Calu3 (cell line): Measurements from ENCODE around the gene TANC1. TPM values are rescaled to one million over a fixed set of nuclear protein-coding genes. Genes with fewer than 3 reads are reported as not detected.

Experiments
- BruUV-seq: library from RNA; stranded (reverse); fragments of 400-500 nt; replicated peaks from 2 replicates; lab custom pipeline; 2021; lab: Mats Ljungman, UMichigan
- CTCF ChIA-PET: fragments of 300-600 bp; sonication (Branson Sonifier 250); formaldehyde crosslinking; loops from one replicate; lab custom pipeline; 2022; ENCODE audit warnings: antibody characterized with exemption; lab: Charles Lee
- DNase-seq: peaks from one replicate; pipeline ENCODE4 v3.0.0; 2022
- H3K27ac Mint-ChIP-seq: one replicate; pipeline ENCODE4 v1.8.0; 2022; ENCODE audit warnings: mixed read lengths; ENCODE audit not compliant: unreplicated experiment
- H3K27me3 Mint-ChIP-seq: one replicate; pipeline ENCODE4 v1.8.0; 2022; ENCODE audit warnings: mixed read lengths; ENCODE audit not compliant: unreplicated experiment
- H3K36me3 Mint-ChIP-seq: one replicate; pipeline ENCODE4 v1.8.0; 2022; ENCODE audit warnings: mild to moderate bottlenecking, moderate library complexity, mixed read lengths; ENCODE audit not compliant: insufficient read depth, unreplicated experiment
- H3K4me1 Mint-ChIP-seq: one replicate; pipeline ENCODE4 v1.8.0; 2022; ENCODE audit warnings: mild to moderate bottlenecking, low read depth, mixed read lengths; ENCODE audit not compliant: unreplicated experiment
- H3K4me3 Mint-ChIP-seq: one replicate; pipeline ENCODE4 v1.8.0; 2022; ENCODE audit warnings: mild to moderate bottlenecking, low read depth, moderate library complexity, mixed read lengths; ENCODE audit not compliant: unreplicated experiment
- H3K9me3 Mint-ChIP-seq: one replicate; pipeline ENCODE4 v1.8.0; 2022; ENCODE audit warnings: low read depth, mixed read lengths; ENCODE audit not compliant: unreplicated experiment
- CTCF ChIP-seq: fragments of 200-600 bp; IDR thresholded peaks from one replicate; pipeline ENCODE4 v1.8.0; 2022; ENCODE audit warnings: antibody characterized with exemption; ENCODE audit not compliant: unreplicated experiment
- intact Hi-C: fragments of 100-400 bp; cut with micrococcal nuclease; formaldehyde crosslinking; loops from one replicate; pipeline ENCODE4 v1.10.0; 2022; ENCODE audit not compliant: unreplicated experiment
- total RNA-seq: library from RNA; stranded (reverse); gene quantifications from 2 replicates; pipeline ENCODE4 v1.2.3, GENCODE V29; 2022

The TANC1 gene
- total RNA-seq, 1 experiment from 2014 or later = 41.2 TPM

GRCh38 chr2:159148901-159149300, 180.5 kb downstream of the TANC1 start:
- no peak for DNase-seq
- peaks cover 35% of the 10 kb centered on the region for H3K4me1 Mint-ChIP-seq
- intact Hi-C loops = no loop called here
- no peak overlapping the region for H3K4me3 Mint-ChIP-seq
- no peak overlapping the region for H3K27ac Mint-ChIP-seq
- H3K27me3 Mint-ChIP-seq = no peaks in the 10 kb centered on the region
- no peaks in the 10 kb centered on the region for H3K9me3 Mint-ChIP-seq
- CTCF ChIA-PET = no interaction called here
- no peak for TF ChIP-seq CTCF
- H3K36me3 Mint-ChIP-seq = peaks cover 13% of the 10 kb centered on the region
- BruUV-seq = no TSS peak

GRCh38 chr2:159149747-159150146, 181.3 kb downstream of the TANC1 start:
- Mint-ChIP-seq H3K9me3 (no peaks in the 10 kb centered on the region), H3K36me3 (peaks cover 13% of the 10 kb centered on the region), H3K27me3 (no peaks in the 10 kb centered on the region), H3K4me3 (no peak overlapping the region), H3K4me1 (peaks cover 32% of the 10 kb centered on the region), H3K27ac (no peak overlapping the region)
- CTCF ChIA-PET = no interaction called here
- no peak for TF ChIP-seq CTCF
- no peak for DNase-seq
- intact Hi-C loops = no loop called here
- no TSS peak for BruUV-seq

GRCh38 chr2:159150280-159150746, 181.9 kb downstream of the TANC1 start:
- Mint-ChIP-seq H3K4me1 (peaks cover 32% of the 10 kb centered on the region), H3K4me3 (no peak overlapping the region), H3K9me3 (no peaks in the 10 kb centered on the region), H3K27me3 (no peaks in the 10 kb centered on the region), H3K27ac (no peak overlapping the region), H3K36me3 (peaks cover 13% of the 10 kb centered on the region)
- no TSS peak for BruUV-seq
- CTCF ChIA-PET = interaction anchor here (0.7 to 1.8 kb wide), 2 partner anchors 17 to 349 kb away, joined by 3 to 5 read pairs; no protein-coding TSS in a partner anchor
- intact Hi-C loops = no loop called here
- no peak for TF ChIP-seq CTCF
- no peak for DNase-seq

- Mint-ChIP-seq H3K9me3 (no peaks in the 10 kb centered on the region), H3K36me3 (peaks cover 13% of the 10 kb centered on the region), H3K4me3 (peak overlapping the region; percentile 23), H3K4me1 (peaks cover 28% of the 10 kb centered on the region), H3K27me3 (no peaks in the 10 kb centered on the region), H3K27ac (peak overlapping the region; percentile 33)
- CTCF ChIA-PET = interaction anchor here (0.7 to 1.8 kb wide), 4 partner anchors 18 to 350 kb away, joined by 3 to 8 read pairs (median 5); no protein-coding TSS in a partner anchor
- intact Hi-C loops = no loop called here
- peak; percentile 12 for DNase-seq
- BruUV-seq = no TSS peak
- TF ChIP-seq CTCF = no peak
Observed at GRCh38 chr2:159151198-159152127, 183.0 kb downstream of the TANC1 start.
